Activated CD8-positive, alpha-beta T cell treated with anti-CD3 and anti-CD28 coated beads for 36 hours (primary cell): ENCODE data around the gene NME2. TPM values are rescaled to one million over a fixed set of nuclear protein-coding genes. Genes with fewer than 3 reads are reported as not detected.

Source experiments
- ATAC-seq: fragments of 200-7000 bp; cut with Tn5 transposase; one replicate; pipeline ENCODE4 v1.10.0; 2021; ENCODE audit warnings: mild to moderate bottlenecking, moderate library complexity
- CTCF ChIA-PET: fragments of 350-600 bp; sonication (Branson Sonifier 250); formaldehyde crosslinking; loops from one replicate; lab custom pipeline; 2021; ENCODE audit warnings: antibody characterized with exemption; lab: Charles Lee
- POLR2A ChIA-PET: fragments of 350-600 bp; sonication (Branson Sonifier 250); formaldehyde crosslinking; loops from one replicate; lab custom pipeline; 2021; ENCODE audit warnings: antibody characterized with exemption; lab: Charles Lee
- DNase-seq: peaks from one replicate; pipeline ENCODE4 v3.0.0-alpha.2; 2020
- H3K27ac Mint-ChIP-seq: one replicate; pipeline ENCODE4 v1.8.0; 2021; ENCODE audit warnings: mild to moderate bottlenecking, mixed read lengths
- H3K27me3 Mint-ChIP-seq: one replicate; pipeline ENCODE4 v1.8.0; 2021; ENCODE audit warnings: mixed read lengths
- H3K36me3 Mint-ChIP-seq: one replicate; pipeline ENCODE4 v1.8.0; 2021; ENCODE audit warnings: low read depth, mixed read lengths
- H3K4me1 Mint-ChIP-seq: one replicate; pipeline ENCODE4 v1.8.0; 2021; ENCODE audit warnings: low read depth, mixed read lengths
- H3K4me3 Mint-ChIP-seq: one replicate; pipeline ENCODE4 v1.8.0; 2021; ENCODE audit warnings: mild to moderate bottlenecking, moderate library complexity, mixed read lengths
- H3K9me3 Mint-ChIP-seq: one replicate; pipeline ENCODE4 v1.8.0; 2021; ENCODE audit warnings: mixed read lengths
- intact Hi-C: fragments of 100-400 bp; cut with micrococcal nuclease; formaldehyde crosslinking; loops from one replicate; pipeline ENCODE4 v1.10.0; 2022
- total RNA-seq, 2 experiments: library from RNA; stranded (reverse); gene quantifications; one replicate each; pipeline ENCODE4 v1.2.3, GENCODE V29; 2021
- TF ChIP-seq, protein P1 (sequence below): fragments of 200-600 bp; IDR thresholded peaks from one replicate; pipeline ENCODE4 v1.8.0; 2022; ENCODE audit warnings: antibody characterized with exemption, mild to moderate bottlenecking

Gene NME2
- total RNA-seq, 2 experiments from 2014 or later: 927 to 948 TPM

DNA sequence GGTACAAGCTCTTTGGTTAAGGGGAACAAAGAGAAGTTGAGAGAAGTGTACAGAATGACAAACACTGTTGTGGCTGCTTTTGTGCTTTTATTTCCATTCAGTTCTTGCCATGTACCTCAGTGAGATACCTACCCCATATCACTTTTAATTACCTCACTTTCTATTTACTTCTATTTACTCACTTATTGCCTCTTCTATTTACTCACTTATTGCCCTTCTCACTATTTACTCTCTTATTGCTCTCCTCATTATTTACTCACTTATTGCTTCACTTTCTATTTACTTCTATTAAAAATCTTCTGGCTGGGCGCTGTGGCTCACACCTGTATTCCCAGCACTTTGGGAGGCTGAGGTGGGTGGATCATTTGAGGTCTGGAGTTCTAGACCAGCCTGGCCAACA lies 51.7 kb downstream of the NME2 start:
- DNase-seq: no peak
- Mint-ChIP-seq H3K4me3 (no peak overlapping the region), H3K36me3 (peaks cover 24% of the 10 kb centered on the region), H3K27ac (no peak overlapping the region), H3K4me1 (no peaks in the 10 kb centered on the region), H3K9me3 (no peaks in the 10 kb centered on the region), H3K27me3 (no peaks in the 10 kb centered on the region)
- CTCF ChIA-PET: no interaction called here
- TF ChIP-seq, protein P1, sequence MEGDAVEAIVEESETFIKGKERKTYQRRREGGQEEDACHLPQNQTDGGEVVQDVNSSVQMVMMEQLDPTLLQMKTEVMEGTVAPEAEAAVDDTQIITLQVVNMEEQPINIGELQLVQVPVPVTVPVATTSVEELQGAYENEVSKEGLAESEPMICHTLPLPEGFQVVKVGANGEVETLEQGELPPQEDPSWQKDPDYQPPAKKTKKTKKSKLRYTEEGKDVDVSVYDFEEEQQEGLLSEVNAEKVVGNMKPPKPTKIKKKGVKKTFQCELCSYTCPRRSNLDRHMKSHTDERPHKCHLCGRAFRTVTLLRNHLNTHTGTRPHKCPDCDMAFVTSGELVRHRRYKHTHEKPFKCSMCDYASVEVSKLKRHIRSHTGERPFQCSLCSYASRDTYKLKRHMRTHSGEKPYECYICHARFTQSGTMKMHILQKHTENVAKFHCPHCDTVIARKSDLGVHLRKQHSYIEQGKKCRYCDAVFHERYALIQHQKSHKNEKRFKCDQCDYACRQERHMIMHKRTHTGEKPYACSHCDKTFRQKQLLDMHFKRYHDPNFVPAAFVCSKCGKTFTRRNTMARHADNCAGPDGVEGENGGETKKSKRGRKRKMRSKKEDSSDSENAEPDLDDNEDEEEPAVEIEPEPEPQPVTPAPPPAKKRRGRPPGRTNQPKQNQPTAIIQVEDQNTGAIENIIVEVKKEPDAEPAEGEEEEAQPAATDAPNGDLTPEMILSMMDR: no peak
- ATAC-seq: no peak
- POLR2A ChIA-PET: no interaction called here
- intact Hi-C loops: no loop called here

GRCh38 chr17:51221322-51221721 lies 55.1 kb downstream of the NME2 start:
- Mint-ChIP-seq H3K9me3 (no peaks in the 10 kb centered on the region), H3K27me3 (no peaks in the 10 kb centered on the region), H3K36me3 (peaks cover 29% of the 10 kb centered on the region), H3K4me3 (no peak overlapping the region), H3K27ac (no peak overlapping the region), H3K4me1 (peaks cover 14% of the 10 kb centered on the region)
- ChIA-PET CTCF (no interaction called here), POLR2A (no interaction called here)
- DNase-seq (no peak), ATAC-seq (no peak)
- intact Hi-C loops: no loop called here
- TF ChIP-seq, protein P1: no peak

Other genes starting within 250 kb of the NME2 start
- gene SPAG9, start 45.5 kb upstream of the NME2 start, total RNA-seq: 10 to 100 TPM; 54.3 to 59.8 TPM
- gene NME1, start 12.9 kb upstream of the NME2 start, total RNA-seq: 100 to 1,000 TPM; 296 to 301 TPM
- gene MBTD1, start 93.6 kb downstream of the NME2 start, total RNA-seq: 10 to 100 TPM in 1 of 2 experiments, 1 to 10 TPM in 1; 7.0 to 10.2 TPM
- 10 to 100 TPM; 61.9 to 67.9 TPM for gene UTP18, start 94.1 kb downstream of the NME2 start, total RNA-seq